IMR-90 (cell line): Measurements from ENCODE around the gene FLYWCH1.

Experiments
- FOS ChIP-seq: fragments of 150-350 bp; IDR thresholded peaks from 2 replicates; pipeline ENCODE4 v1.6.1; 2016; ENCODE audit warnings: low read depth, low read length
- POLR2A ChIP-seq: IDR thresholded peaks from 2 replicates; pipeline ENCODE4 v1.6.1; 2012; ENCODE audit warnings: mild to moderate bottlenecking, low read depth, low read length

DNA sequence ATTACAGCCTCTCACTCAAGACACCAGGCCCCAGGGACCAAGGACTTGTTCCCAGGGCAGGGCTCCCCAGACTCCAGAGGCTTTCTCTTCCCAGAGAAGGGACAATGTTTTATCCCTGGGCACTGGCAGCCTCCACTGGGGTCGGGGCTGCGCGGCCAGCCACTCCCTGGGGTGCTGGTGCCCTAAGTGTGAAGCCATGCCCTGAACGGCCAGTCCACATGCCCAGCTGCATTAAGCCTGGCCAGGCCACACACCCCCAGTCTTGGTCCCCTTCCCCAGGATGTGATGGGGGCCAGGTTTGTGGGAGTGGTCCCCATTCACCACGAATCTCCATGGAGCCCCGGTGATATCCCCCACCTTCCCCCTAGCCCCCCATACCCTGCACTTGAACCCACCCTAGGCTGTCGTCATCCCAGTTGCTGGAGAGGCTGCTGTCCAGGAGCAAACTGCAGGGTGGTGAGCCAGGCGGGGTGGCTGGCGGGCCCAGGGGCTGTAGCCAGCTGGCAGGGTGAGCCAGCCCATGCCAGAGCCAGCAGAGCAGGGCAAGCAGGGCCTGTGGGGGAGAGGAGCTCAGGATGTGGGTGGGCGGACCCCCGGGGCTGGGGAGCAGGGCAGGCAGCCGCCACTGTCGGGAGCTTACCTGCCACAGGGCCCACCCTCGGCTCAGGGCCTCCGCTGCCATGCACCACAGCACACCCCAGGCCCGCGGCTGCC lies 62.0 kb downstream of the FLYWCH1 start:
- TF ChIP-seq POLR2A (no peak), FOS (no peak)
